Natural killer cell (primary cell): ENCODE measurements around the gene PPP1R26. TPM values are rescaled to one million over a fixed set of nuclear protein-coding genes. Genes with fewer than 3 reads are reported as not detected.

Experiments
- ATAC-seq, 3 donors: fragments of 150-1000 bp in 2 of 3; fragments of 200-7000 bp in 1 of 3; cut with Tn5 transposase; 1 replicate in 1 of 3; 2 replicates in 2 of 3; pipeline ENCODE4 v1.10.0; 2021; ENCODE audit warnings: mild to moderate bottlenecking in 2 of 3, moderate library complexity in 2 of 3
- DNase-seq, 2 donors: peaks; one replicate each; pipeline versions ENCODE4 v3.0.0 to v3.0.0-alpha.2; 2013 to 2021; ENCODE audit warnings: mixed read lengths in 1 of 2
- H3K27ac ChIP-seq: one replicate; pipeline ENCODE4 v1.5.1; 2013; ENCODE audit warnings: mild to moderate bottlenecking, low read length
- H3K27me3 ChIP-seq: one replicate; pipeline ENCODE4 v1.6.1; 2013; ENCODE audit warnings: low read length; ENCODE audit not compliant: control insufficient read depth, insufficient read depth
- H3K36me3 ChIP-seq: one replicate; pipeline ENCODE4 v1.6.1; 2013; ENCODE audit warnings: low read length; ENCODE audit not compliant: control insufficient read depth, insufficient read depth
- H3K4me1 ChIP-seq: one replicate; pipeline ENCODE4 v1.6.1; 2013; ENCODE audit warnings: low read length; ENCODE audit not compliant: control insufficient read depth, insufficient read depth
- H3K4me3 ChIP-seq: one replicate; pipeline ENCODE4 v1.5.1; 2013; ENCODE audit warnings: low read length
- H3K9me3 ChIP-seq: one replicate; pipeline ENCODE4 v1.6.1; 2013; ENCODE audit warnings: low read length; ENCODE audit not compliant: control insufficient read depth, insufficient read depth
- H3K27ac Mint-ChIP-seq, 2 donors: one replicate each; pipeline ENCODE4 v1.8.0; 2022; ENCODE audit warnings: mild to moderate bottlenecking in 2 of 2, mixed read lengths in 2 of 2, moderate library complexity in 1 of 2
- H3K27me3 Mint-ChIP-seq, 2 donors: one replicate each; pipeline ENCODE4 v1.8.0; 2022; ENCODE audit warnings: low read depth in 2 of 2, mixed read lengths in 2 of 2
- H3K36me3 Mint-ChIP-seq: one replicate; pipeline ENCODE4 v1.8.0; 2022; ENCODE audit warnings: mixed read lengths
- H3K4me1 Mint-ChIP-seq, 2 donors: one replicate each; pipeline ENCODE4 v1.8.0; 2022; ENCODE audit warnings: mixed read lengths in 2 of 2
- H3K4me3 Mint-ChIP-seq: one replicate; pipeline ENCODE4 v1.8.0; 2022; ENCODE audit warnings: mild to moderate bottlenecking, moderate library complexity, mixed read lengths
- H3K9me3 Mint-ChIP-seq, 2 donors: one replicate each; pipeline ENCODE4 v1.8.0; 2022; ENCODE audit warnings: mixed read lengths in 2 of 2
- WGBS: methylation state at CpG from one replicate; pipeline ENCODE4 v1.1.7; 2013; ENCODE audit warnings: missing lambda C conversion rate; ENCODE audit not compliant: insufficient coverage; 5-methylcytosine and 5-hydroxymethylcytosine counted together
- intact Hi-C: fragments of 100-400 bp; cut with micrococcal nuclease; formaldehyde crosslinking; loops from one replicate; pipeline ENCODE4 v1.14.2; 2022
- total RNA-seq, 4 donors: library from RNA; stranded (reverse); fragments of 120-200 nt in 1 of 4; gene quantifications; one replicate each; pipeline versions ENCODE4 v1.2.3 to v1.2.4, GENCODE V29; 2013 to 2022
- TF ChIP-seq, protein P1 (sequence below): fragments of 200-600 bp; IDR thresholded peaks from one replicate; pipeline ENCODE4 v1.8.0; 2022; ENCODE audit warnings: antibody characterized with exemption

Gene PPP1R26
- total RNA-seq, 3 donors from 2014 or later (not counting 1 experiment from before 2014, with no cell fraction given): 3.2 to 5.3 (median 3.6) TPM

GRCh38 chr9:135487281-135488012, 7.9 kb downstream of the PPP1R26 start:
- H3K9me3 Mint-ChIP-seq: no peaks in the 10 kb centered on the region
- H3K36me3 Mint-ChIP-seq: no peaks in the 10 kb centered on the region
- 95% methylated on average over 40 of the region's 40 CpGs for WGBS
- no peaks in the 10 kb centered on the region for H3K27me3 Mint-ChIP-seq
- no peaks in the 10 kb centered on the region for H3K4me1 Mint-ChIP-seq
- H3K27ac Mint-ChIP-seq: no peak overlapping the region
- Histone ChIP-seq H3K36me3 (peaks cover 5% of the 10 kb centered on the region), H3K4me3 (no peak overlapping the region), H3K27ac (no peak overlapping the region), H3K9me3 (no peaks in the 10 kb centered on the region), H3K27me3 (no peaks in the 10 kb centered on the region), H3K4me1 (no peaks in the 10 kb centered on the region)
- TF ChIP-seq, protein P1, sequence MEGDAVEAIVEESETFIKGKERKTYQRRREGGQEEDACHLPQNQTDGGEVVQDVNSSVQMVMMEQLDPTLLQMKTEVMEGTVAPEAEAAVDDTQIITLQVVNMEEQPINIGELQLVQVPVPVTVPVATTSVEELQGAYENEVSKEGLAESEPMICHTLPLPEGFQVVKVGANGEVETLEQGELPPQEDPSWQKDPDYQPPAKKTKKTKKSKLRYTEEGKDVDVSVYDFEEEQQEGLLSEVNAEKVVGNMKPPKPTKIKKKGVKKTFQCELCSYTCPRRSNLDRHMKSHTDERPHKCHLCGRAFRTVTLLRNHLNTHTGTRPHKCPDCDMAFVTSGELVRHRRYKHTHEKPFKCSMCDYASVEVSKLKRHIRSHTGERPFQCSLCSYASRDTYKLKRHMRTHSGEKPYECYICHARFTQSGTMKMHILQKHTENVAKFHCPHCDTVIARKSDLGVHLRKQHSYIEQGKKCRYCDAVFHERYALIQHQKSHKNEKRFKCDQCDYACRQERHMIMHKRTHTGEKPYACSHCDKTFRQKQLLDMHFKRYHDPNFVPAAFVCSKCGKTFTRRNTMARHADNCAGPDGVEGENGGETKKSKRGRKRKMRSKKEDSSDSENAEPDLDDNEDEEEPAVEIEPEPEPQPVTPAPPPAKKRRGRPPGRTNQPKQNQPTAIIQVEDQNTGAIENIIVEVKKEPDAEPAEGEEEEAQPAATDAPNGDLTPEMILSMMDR: no peak
- no peak overlapping the region for H3K4me3 Mint-ChIP-seq
- ATAC-seq (no peak), DNase-seq (no peak)
- intact Hi-C loops: no loop called here

- Mint-ChIP-seq H3K27ac (no peak overlapping the region), H3K4me1 (no peaks in the 10 kb centered on the region), H3K9me3 (no peaks in the 10 kb centered on the region), H3K27me3 (no peaks in the 10 kb centered on the region), H3K36me3 (no peaks in the 10 kb centered on the region), H3K4me3 (no peak overlapping the region)
- Histone ChIP-seq H3K4me3 (no peak overlapping the region), H3K4me1 (no peaks in the 10 kb centered on the region), H3K9me3 (no peaks in the 10 kb centered on the region), H3K36me3 (peaks cover 5% of the 10 kb centered on the region), H3K27ac (no peak overlapping the region), H3K27me3 (no peaks in the 10 kb centered on the region)
- ATAC-seq (no peak), DNase-seq (no peak)
- 97% methylated on average over 17 of the region's 18 CpGs for WGBS
- intact Hi-C loops: no loop called here
- TF ChIP-seq, protein P1: no peak
Measured at GRCh38 chr9:135488013-135488330, 8.4 kb downstream of the PPP1R26 start.

DNA sequence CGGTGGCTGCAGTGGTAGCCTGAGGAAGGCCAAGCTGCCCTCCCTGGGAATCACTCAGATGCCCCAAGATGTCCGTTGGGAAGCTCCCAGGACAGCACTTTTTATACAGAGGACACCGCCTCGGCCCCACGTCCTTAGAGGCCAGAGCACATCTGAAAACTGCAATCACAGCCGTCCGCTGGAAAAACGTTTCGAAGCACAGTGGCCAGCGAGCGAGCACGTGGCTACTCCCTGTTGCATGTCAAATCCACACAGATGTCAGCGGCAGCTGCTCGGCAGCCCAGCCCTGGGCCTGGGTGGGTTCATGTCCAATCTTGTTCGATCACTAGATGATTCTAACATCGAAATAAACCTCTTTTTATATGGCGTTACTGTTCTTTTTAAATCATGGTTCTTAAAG, 8.9 kb downstream of the PPP1R26 start:
- H3K36me3 ChIP-seq: peaks cover 5% of the 10 kb centered on the region
- ATAC-seq (no peak), DNase-seq (no peak)
- intact Hi-C loops: no loop called here
- H3K4me3 Mint-ChIP-seq: no peak overlapping the region
- H3K4me1 ChIP-seq: no peaks in the 10 kb centered on the region
- H3K27me3 ChIP-seq: no peaks in the 10 kb centered on the region
- H3K9me3 ChIP-seq: no peaks in the 10 kb centered on the region
- H3K36me3 Mint-ChIP-seq: no peaks in the 10 kb centered on the region
- no peaks in the 10 kb centered on the region for H3K9me3 Mint-ChIP-seq
- 92% methylated on average over 17 of the region's 17 CpGs for WGBS
- no peak overlapping the region for H3K4me3 ChIP-seq
- H3K4me1 Mint-ChIP-seq: no peaks in the 10 kb centered on the region
- H3K27me3 Mint-ChIP-seq: no peaks in the 10 kb centered on the region
- H3K27ac ChIP-seq: no peak overlapping the region
- no peak overlapping the region for H3K27ac Mint-ChIP-seq
- TF ChIP-seq, protein P1: no peak
